ENCODE results near the gene HRH4. TPM values are rescaled to one million over a fixed set of nuclear protein-coding genes. Genes with fewer than 3 reads are reported as not detected.

The HRH4 gene
- total RNA-seq, 4 donors from 2014 or later: 0.15 to 0.54 (median 0.16) TPM; not detected in 1

GRCh38 chr18:24420551-24420950, 39.9 kb upstream of the HRH4 start:
- H3K9me3 ChIP-seq: no peaks in the 10 kb centered on the region
- no peaks in the 10 kb centered on the region for H3K4me1 ChIP-seq
- no peak overlapping the region for H3K4me3 ChIP-seq
- ATAC-seq: no peak
- H3K27ac ChIP-seq: no peak overlapping the region
- peaks cover 74% of the 10 kb centered on the region for H3K27me3 ChIP-seq
- WGBS, 2 donors (ENCODE audit: low coverage in 1 of 2): 81 to 92% methylated on average over 3 to 4 of the region's 4 CpGs
- TF ChIP-seq, protein P1, sequence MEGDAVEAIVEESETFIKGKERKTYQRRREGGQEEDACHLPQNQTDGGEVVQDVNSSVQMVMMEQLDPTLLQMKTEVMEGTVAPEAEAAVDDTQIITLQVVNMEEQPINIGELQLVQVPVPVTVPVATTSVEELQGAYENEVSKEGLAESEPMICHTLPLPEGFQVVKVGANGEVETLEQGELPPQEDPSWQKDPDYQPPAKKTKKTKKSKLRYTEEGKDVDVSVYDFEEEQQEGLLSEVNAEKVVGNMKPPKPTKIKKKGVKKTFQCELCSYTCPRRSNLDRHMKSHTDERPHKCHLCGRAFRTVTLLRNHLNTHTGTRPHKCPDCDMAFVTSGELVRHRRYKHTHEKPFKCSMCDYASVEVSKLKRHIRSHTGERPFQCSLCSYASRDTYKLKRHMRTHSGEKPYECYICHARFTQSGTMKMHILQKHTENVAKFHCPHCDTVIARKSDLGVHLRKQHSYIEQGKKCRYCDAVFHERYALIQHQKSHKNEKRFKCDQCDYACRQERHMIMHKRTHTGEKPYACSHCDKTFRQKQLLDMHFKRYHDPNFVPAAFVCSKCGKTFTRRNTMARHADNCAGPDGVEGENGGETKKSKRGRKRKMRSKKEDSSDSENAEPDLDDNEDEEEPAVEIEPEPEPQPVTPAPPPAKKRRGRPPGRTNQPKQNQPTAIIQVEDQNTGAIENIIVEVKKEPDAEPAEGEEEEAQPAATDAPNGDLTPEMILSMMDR (IDR thresholded peaks at IDR 0.05): no peak
- TF ChIP-seq POLR2A (IDR thresholded peaks at IDR 0.05): no peak
- no peak for TF ChIP-seq POLR2AphosphoS5 (IDR thresholded peaks at IDR 0.05)
- no peak for TF ChIP-seq EP300 (IDR thresholded peaks at IDR 0.05)
- H3K36me3 ChIP-seq: no peaks in the 10 kb centered on the region

DNA sequence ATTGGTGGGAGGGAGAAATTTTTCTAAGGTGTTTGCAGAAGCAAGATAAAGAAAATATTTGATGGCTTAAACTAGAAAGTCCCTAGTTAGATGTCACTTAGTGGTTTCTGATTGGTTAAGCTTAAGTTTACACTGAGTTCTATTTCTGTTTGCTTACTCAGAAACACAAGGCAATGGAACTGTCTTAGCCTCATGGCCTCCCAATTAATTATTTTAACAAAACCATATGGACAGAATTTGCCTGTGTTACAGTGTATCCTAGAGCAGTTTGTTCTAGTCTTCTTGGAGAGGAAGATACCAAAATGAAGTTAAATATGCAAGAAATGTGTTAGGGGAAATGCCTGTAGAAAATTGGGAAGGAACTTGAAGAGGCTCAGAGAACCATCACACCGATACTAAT, 38.6 kb upstream of the HRH4 start:
- WGBS, 2 donors (ENCODE audit: low coverage in 1 of 2): 67% methylated on average over 1 of the region's 1 CpG; no CpG with 5 or more reads in 1 of the 2 donors
- H3K4me3 ChIP-seq: no peak overlapping the region
- no peaks in the 10 kb centered on the region for H3K4me1 ChIP-seq
- peaks cover 74% of the 10 kb centered on the region for H3K27me3 ChIP-seq
- no peak for ATAC-seq
- no peaks in the 10 kb centered on the region for H3K36me3 ChIP-seq
- no peak overlapping the region for H3K27ac ChIP-seq
- TF ChIP-seq POLR2A (IDR thresholded peaks at IDR 0.05) (no peak), POLR2AphosphoS5 (IDR thresholded peaks at IDR 0.05) (no peak), EP300 (IDR thresholded peaks at IDR 0.05) (no peak)
- TF ChIP-seq, protein P1 (IDR thresholded peaks at IDR 0.05): no peak
- H3K9me3 ChIP-seq: no peaks in the 10 kb centered on the region

- Histone ChIP-seq H3K36me3 (peaks cover 0 to 14% of the 10 kb centered on the region in 2 donors), H3K27ac (peak overlapping the region in 3 of 4 donors; percentile 85 to 90 (median 86)), H3K4me3 (peak overlapping the region; percentile 54 to 86), H3K27me3 (peaks cover 36% of the 10 kb centered on the region), H3K4me1 (peaks cover 3 to 10% (median 4%) of the 10 kb centered on the region in 3 donors), H3K9me3 (no peaks in the 10 kb centered on the region)
- ATAC-seq: no peak
- 32 to 42% methylated on average over 7 to 11 of the region's 11 CpGs for WGBS, 2 donors (ENCODE audit: low coverage in 1 of 2)
- TF ChIP-seq, protein P1 (IDR thresholded peaks at IDR 0.05): no peak
- TF ChIP-seq POLR2A (IDR thresholded peaks at IDR 0.05) (no peak), POLR2AphosphoS5 (IDR thresholded peaks at IDR 0.05) (no peak), EP300 (IDR thresholded peaks at IDR 0.05) (no peak)
Measured at GRCh38 chr18:24426073-24426397, 34.4 kb upstream of the HRH4 start.

- TF ChIP-seq POLR2A (IDR thresholded peaks at IDR 0.05): peak; percentile 41 to 54
- peak; percentile 55 for TF ChIP-seq POLR2AphosphoS5 (IDR thresholded peaks at IDR 0.05)
- TF ChIP-seq EP300 (IDR thresholded peaks at IDR 0.05): no peak
- ATAC-seq: peak; percentile 95
- WGBS, 2 donors (ENCODE audit: low coverage in 1 of 2): 3% methylated on average over 13 of the region's 82 CpGs; no CpG with 5 or more reads in 1 of the 2 donors
Measured at GRCh38 chr18:24426398-24427294, 33.8 kb upstream of the HRH4 start, which contains the start of gene IMPACT. IMPACT (plus strand) TSS chr18:24426670; CDS start chr18:24426757, 87 bp downstream.

DNA sequence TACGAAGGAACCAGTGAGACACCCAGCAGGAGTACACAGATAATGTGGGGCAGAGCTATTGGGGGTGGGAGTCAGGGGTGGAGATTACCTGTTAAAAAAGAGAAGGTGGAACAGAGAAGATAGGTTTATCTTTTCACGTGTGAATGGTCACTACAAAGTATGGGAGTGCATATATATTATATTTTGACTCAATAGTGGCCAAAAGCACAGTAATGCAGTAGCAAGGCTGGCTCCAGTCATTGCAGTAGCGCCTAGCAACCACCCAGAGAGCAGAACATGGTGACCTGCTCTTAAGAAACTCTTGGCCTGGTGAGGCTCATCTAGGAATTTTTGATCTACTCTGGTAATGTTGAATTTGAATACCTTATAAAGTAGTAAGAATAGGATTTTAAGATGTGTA, 33.0 kb upstream of the HRH4 start:
- H3K36me3 ChIP-seq: peaks cover 0 to 28% of the 10 kb centered on the region in 2 donors
- H3K27me3 ChIP-seq: peaks cover 28% of the 10 kb centered on the region
- peaks cover 3 to 10% (median 4%) of the 10 kb centered on the region in 3 donors for H3K4me1 ChIP-seq
- 38 to 89% methylated on average over 1 to 3 of the region's 3 CpGs for WGBS, 2 donors (ENCODE audit: low coverage in 1 of 2)
- ATAC-seq: no peak
- no peaks in the 10 kb centered on the region for H3K9me3 ChIP-seq
- TF ChIP-seq POLR2A (IDR thresholded peaks at IDR 0.05) (no peak), POLR2AphosphoS5 (IDR thresholded peaks at IDR 0.05) (no peak), EP300 (IDR thresholded peaks at IDR 0.05) (no peak)
- TF ChIP-seq, protein P1 (IDR thresholded peaks at IDR 0.05): no peak
- peak overlapping the region in 1 of 4 donors; percentile 90 for H3K27ac ChIP-seq
- peak overlapping the region; percentile 54 to 86 for H3K4me3 ChIP-seq

More at GRCh38 chr18:24426398-24427294, 33.8 kb upstream of the HRH4 start, which contains the start of gene IMPACT:
- peaks cover 3 to 10% (median 4%) of the 10 kb centered on the region in 3 donors for H3K4me1 ChIP-seq
- H3K9me3 ChIP-seq: no peaks in the 10 kb centered on the region
- H3K27me3 ChIP-seq: peaks cover 36% of the 10 kb centered on the region
- H3K4me3 ChIP-seq: peak within 1 kb of the TSS; percentile 54 to 86
- peak within 1 kb of the TSS; percentile 10 to 90 (median 86) for H3K27ac ChIP-seq
- peaks cover 0 to 20% of the 10 kb centered on the region in 2 donors for H3K36me3 ChIP-seq
